Renal cortex interstitium (tissue), 11 donors: Measurements from ENCODE around the gene SATL1. TPM values are rescaled to one million over a fixed set of nuclear protein-coding genes. Genes with fewer than 3 reads are reported as not detected.
A peak's percentile ranks its signal among the peaks of the same experiment; 100 is the strongest.
"Not testable (repeated sequence)": the region's sequence is repeated elsewhere in the genome, so short reads cannot be mapped to it uniquely, and the experiment has no call there.

ENCODE experiments used
- DNase-seq, 11 donors: peaks; one replicate each; pipeline ENCODE4 v3.0.0-alpha.2; 2013; ENCODE audit warnings: low read depth in 9 of 11, low spot score in 4 of 11; ENCODE audit errors: extremely low read depth in 1 of 11
- polyA plus RNA-seq, 3 donors: library from polyadenylated mRNA; unstranded; fragments of 120-200 nt; gene quantifications; one replicate each; pipeline ENCODE4 v1.2.1, GENCODE V29; 2013; ENCODE audit not compliant: insufficient read length in 3 of 3

Gene SATL1
- polyA plus RNA-seq, 3 donors, result 0.39 to 0.56 (median 0.55) TPM

GRCh38 chrX:85114776-85115175, 128.8 kb downstream of the SATL1 start:
- DNase-seq, result no peak

DNA sequence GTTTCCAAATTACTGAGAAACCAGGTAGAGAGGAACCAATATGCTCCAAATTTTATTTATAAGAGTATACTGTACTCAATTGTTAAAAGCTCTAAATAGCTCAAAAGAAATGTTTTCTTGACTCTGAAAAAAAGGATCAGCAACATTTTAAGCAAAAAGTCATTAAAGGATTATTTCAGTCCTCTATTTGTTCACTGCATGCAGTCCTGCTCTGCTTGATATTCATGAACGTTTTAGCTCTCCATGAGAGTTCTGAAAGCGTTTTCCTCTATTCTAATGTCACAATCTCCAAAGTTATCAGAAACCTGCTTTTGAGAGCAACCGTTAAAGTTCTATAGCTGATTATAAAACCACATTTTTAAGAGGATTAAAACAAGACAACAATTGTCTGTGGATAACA, 129.4 kb downstream of the SATL1 start:
- DNase-seq, result no peak

GRCh38 chrX:85113746-85114145, 129.8 kb downstream of the SATL1 start:
- no peak for DNase-seq

DNA sequence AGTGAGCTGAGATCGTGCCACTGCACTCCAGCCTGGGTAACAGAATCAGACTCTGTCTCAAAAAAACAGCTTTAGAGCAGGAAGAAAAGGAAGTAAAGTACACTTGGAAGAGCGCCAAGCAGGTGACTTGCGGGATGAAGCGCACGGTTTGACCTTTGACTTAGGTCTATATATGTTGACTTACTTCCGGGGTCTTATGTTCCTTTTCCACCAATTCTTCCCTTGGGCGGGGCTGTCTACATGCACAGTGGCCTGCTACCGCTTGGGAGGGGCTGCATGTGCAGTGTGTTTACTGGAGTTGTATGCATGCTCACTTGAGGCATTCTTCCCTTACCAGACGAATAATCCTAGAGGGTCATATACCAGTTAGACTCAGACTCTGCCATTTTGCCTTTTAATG, 131.3 kb downstream of the SATL1 start:
- no peak for DNase-seq

DNA sequence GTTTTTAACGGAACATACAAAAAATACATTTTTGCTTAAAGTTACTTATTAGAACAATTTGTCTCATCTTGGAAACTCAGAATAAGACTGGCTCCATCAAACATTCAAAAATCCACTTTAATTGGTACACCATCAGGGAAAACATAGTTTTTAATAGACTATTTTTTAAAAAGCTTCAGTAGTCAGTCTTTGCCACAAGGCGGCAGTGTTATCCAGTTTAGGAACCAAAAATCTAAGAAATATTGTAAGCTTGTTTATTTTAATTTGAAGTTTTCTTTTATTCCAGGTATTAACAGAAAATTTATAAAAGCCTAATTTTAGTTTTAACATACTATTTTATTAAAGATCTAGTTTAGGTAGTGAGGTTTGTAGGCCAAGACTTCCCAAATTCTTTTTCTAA, 132.2 kb downstream of the SATL1 start:
- DNase-seq, result peak in 5 of 11 donors; percentile 0 to 12 (median 2)

- DNase-seq, result no peak
These were observed 134.3 kb downstream of the SATL1 start for GRCh38 chrX:85109235-85109634.

GRCh38 chrX:85108165-85108564, 135.4 kb downstream of the SATL1 start:
- no peak for DNase-seq

GRCh38 chrX:85107407-85107806, 136.2 kb downstream of the SATL1 start:
- no peak for DNase-seq

DNA sequence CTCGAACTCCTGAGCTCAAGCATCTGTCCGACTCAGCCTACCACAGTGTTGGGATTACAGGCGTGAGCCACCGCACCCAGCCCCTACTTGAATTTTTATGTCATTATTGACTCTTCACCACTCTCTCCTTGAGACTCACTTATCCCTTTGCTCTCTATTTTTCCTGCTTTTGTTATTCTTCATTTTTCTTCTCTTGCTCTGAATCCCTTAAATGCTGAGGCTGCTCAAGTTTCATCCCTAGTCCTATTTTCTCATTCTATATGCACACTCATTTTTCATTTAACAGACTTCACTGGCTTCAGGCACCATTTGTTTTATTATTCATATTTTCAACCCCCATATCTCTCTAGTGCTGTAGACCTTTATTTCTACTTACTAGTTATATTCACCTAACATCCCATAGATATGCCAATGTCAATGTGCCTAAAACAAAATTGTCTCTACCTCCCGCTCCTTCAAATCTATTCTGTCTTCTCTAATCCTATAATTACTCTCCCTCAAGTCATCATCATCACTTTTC, 154.2 kb downstream of the SATL1 start:
- no peak for DNase-seq

- peak in 7 of 11 donors; percentile 1 to 13 (median 7) for DNase-seq
These were observed 158.7 kb downstream of the SATL1 start for GRCh38 chrX:85084770-85085393.

DNA sequence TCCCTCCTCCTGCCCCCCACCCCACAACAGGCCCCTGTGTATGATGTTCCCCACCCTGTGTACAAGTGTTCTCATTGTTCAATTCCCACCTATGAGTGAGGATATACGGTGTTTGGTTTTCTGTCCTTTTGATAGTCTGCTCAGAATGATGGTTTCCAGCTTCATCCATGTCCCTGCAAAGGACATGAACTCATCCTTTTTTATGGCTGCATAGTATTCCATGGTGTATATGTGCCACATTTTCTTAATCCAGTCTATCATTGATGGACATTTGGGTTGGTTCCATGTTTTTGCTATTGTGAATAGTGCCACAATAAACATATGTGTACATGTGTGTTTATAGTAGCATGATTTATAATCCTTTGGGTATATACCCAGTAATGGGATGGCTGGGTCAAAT, 166.3 kb downstream of the SATL1 start:
- not testable (repeated sequence) for DNase-seq

DNA sequence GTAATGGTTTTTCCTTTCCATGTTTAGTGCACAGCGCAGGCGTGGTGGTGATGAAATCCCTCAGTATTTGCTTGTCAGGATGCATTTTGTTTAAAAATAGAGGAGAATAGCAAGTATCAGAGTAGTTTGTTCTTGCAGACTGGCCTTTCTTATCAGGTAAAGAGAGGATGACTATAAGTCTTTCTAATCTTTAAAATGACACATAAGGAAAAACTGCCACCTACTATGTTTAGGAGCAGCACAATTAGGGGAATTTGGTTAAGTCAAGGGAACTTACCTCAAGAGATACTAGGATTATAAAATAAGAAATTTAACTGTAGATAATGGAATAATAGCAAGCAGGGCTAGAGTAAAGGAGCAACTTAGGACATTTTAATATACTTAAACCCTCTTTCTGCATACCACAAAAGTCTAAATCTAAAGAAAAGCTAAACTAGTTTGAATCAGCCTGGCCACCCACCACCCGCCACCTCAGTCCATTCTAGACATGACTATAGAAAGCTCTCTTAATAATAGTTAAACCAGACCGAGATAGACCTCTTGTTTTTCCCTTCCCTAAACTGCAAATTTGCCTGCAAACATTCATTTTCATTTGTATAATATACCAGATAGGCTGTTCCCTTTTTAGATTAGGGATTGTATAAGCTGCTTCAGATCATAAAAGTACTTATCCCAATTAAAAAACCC, 177.9 kb downstream of the SATL1 start:
- no peak for DNase-seq

GRCh38 chrX:85052636-85053343, 190.8 kb downstream of the SATL1 start:
- DNase-seq, result no peak

DNA sequence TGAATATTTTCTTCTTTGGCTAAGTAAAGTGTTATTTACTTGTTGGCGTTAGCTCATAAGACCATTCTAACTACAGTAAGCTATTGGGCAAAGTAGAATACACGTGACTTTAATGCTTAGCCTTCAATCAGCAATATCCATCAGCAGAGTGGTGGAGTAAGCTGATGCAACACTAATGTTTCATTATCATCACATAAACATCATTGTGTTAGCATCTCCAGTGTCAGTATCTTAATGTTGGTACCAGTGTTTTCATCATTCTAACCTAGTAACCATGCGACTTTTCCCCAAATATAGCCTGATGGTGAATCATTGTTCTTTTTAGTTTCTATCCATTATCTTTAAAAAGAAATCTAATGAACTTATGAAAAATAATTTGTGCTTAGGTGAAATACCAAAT, 191.4 kb downstream of the SATL1 start:
- no peak for DNase-seq

DNA sequence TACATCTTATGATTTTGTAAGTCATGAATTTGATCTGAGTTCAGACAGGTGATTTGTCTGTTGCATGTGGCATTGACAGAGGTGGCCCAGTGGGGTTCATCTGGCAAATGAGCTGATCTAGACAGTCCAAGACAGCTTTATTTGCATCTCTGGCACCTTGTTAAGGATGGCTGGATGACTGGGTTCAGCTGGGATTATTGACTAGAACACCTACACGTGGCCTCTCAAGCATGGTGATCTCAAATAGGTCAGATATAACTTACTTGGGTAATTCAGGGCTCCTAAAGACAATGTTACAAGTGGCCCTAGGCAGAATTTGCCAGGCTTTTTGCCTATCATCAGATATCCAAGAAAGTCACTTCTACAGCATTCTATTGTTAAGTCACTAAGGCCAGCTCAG, 192.0 kb downstream of the SATL1 start:
- DNase-seq, result no peak

Other genes with a start within 250 kb of the SATL1 start
- gene APOOL, start 239.9 kb downstream of the SATL1 start, polyA plus RNA-seq, result 10 to 100 TPM; 19.3 to 24.4 (median 22.2) TPM
- gene ZNF711, start 212 bp upstream of the SATL1 start, polyA plus RNA-seq, result 10 to 100 TPM; 69.9 to 86.7 (median 80.0) TPM
- gene POF1B, start 135.9 kb upstream of the SATL1 start, polyA plus RNA-seq, result under 1 TPM; 0.33 to 0.38 (median 0.34) TPM